ENCODE measurements around the gene SHLD3.

DNA sequence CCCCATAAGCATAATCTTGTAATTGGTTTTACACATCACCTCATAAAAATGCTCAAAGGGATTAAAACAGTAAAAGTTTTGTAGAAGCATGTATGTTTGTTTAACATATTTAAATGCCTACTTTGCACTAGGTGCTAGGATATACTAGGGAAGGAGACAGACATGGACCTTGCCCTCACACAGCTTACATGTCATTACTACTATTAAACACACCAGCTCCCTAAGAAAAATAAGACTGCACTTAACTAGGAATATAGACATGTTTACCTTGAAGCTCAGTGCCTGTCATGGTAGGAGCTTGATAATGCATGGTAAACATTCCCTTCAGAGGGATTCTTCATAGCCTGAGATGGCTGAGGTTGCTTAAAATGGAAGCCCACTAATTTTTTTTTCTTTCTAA lies 6.2 kb downstream of the SHLD3 start:
- TF ChIP-seq, protein P1, sequence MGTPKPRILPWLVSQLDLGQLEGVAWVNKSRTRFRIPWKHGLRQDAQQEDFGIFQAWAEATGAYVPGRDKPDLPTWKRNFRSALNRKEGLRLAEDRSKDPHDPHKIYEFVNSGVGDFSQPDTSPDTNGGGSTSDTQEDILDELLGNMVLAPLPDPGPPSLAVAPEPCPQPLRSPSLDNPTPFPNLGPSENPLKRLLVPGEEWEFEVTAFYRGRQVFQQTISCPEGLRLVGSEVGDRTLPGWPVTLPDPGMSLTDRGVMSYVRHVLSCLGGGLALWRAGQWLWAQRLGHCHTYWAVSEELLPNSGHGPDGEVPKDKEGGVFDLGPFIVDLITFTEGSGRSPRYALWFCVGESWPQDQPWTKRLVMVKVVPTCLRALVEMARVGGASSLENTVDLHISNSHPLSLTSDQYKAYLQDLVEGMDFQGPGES (IDR thresholded peaks at IDR 0.05; ENCODE audit: low read depth, low read length): no peak
- TF ChIP-seq EP300 (IDR thresholded peaks at IDR 0.05; ENCODE audit: borderline replicate concordance in 1 of 2, low read depth in 1 of 2, low read length in 1 of 2) (no peak), TCF12 (IDR thresholded peaks at IDR 0.05) (no peak)
- TF ChIP-seq, protein P2, sequence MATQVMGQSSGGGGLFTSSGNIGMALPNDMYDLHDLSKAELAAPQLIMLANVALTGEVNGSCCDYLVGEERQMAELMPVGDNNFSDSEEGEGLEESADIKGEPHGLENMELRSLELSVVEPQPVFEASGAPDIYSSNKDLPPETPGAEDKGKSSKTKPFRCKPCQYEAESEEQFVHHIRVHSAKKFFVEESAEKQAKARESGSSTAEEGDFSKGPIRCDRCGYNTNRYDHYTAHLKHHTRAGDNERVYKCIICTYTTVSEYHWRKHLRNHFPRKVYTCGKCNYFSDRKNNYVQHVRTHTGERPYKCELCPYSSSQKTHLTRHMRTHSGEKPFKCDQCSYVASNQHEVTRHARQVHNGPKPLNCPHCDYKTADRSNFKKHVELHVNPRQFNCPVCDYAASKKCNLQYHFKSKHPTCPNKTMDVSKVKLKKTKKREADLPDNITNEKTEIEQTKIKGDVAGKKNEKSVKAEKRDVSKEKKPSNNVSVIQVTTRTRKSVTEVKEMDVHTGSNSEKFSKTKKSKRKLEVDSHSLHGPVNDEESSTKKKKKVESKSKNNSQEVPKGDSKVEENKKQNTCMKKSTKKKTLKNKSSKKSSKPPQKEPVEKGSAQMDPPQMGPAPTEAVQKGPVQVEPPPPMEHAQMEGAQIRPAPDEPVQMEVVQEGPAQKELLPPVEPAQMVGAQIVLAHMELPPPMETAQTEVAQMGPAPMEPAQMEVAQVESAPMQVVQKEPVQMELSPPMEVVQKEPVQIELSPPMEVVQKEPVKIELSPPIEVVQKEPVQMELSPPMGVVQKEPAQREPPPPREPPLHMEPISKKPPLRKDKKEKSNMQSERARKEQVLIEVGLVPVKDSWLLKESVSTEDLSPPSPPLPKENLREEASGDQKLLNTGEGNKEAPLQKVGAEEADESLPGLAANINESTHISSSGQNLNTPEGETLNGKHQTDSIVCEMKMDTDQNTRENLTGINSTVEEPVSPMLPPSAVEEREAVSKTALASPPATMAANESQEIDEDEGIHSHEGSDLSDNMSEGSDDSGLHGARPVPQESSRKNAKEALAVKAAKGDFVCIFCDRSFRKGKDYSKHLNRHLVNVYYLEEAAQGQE (IDR thresholded peaks at IDR 0.05; ENCODE audit: low read depth, low read length): no peak

All from SK-N-SH (cell line).